ENCODE measurements around the gene ZFYVE1. TPM values are rescaled to one million over a fixed set of nuclear protein-coding genes. Genes with fewer than 3 reads are reported as not detected.

Gene ZFYVE1
- total RNA-seq, 1 donor from 2014 or later, result 38.1 TPM

DNA sequence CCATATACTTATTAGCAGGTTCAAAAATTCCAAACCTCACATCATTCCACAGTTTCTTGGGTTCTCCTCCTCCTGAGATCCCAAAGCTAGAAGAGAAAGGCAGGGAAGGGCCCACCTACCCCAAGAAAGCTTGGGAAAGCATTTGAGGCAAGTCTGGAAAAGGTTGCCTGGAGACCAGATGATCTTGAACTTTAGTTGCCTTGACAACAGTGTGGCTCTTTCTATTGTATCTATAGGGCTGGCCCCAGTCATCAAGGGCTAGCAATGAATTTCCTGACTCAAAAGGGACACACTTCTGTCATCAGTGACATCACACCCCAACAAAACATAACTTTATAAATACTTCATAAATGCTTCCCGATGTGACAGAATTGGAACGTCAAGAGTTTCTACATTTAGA is 40.0 kb downstream of the ZFYVE1 start:
- DNase-seq (ENCODE audit: extremely low spot score, unreplicated experiment), result no peak
- no peaks in the 10 kb centered on the region for H3K4me1 Mint-ChIP-seq (ENCODE audit: unreplicated experiment)
- no peak overlapping the region for H3K4me3 Mint-ChIP-seq (ENCODE audit: unreplicated experiment)
- peaks cover 41% of the 10 kb centered on the region for H3K36me3 Mint-ChIP-seq (ENCODE audit: unreplicated experiment)
- no peak overlapping the region for H3K27ac Mint-ChIP-seq (ENCODE audit: unreplicated experiment)
- TF ChIP-seq, protein P1, sequence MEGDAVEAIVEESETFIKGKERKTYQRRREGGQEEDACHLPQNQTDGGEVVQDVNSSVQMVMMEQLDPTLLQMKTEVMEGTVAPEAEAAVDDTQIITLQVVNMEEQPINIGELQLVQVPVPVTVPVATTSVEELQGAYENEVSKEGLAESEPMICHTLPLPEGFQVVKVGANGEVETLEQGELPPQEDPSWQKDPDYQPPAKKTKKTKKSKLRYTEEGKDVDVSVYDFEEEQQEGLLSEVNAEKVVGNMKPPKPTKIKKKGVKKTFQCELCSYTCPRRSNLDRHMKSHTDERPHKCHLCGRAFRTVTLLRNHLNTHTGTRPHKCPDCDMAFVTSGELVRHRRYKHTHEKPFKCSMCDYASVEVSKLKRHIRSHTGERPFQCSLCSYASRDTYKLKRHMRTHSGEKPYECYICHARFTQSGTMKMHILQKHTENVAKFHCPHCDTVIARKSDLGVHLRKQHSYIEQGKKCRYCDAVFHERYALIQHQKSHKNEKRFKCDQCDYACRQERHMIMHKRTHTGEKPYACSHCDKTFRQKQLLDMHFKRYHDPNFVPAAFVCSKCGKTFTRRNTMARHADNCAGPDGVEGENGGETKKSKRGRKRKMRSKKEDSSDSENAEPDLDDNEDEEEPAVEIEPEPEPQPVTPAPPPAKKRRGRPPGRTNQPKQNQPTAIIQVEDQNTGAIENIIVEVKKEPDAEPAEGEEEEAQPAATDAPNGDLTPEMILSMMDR (IDR thresholded peaks at IDR 0.05), result no peak
- no peaks in the 10 kb centered on the region for H3K9me3 Mint-ChIP-seq (ENCODE audit: unreplicated experiment)
- no peaks in the 10 kb centered on the region for H3K27me3 Mint-ChIP-seq (ENCODE audit: unreplicated experiment)

DNA sequence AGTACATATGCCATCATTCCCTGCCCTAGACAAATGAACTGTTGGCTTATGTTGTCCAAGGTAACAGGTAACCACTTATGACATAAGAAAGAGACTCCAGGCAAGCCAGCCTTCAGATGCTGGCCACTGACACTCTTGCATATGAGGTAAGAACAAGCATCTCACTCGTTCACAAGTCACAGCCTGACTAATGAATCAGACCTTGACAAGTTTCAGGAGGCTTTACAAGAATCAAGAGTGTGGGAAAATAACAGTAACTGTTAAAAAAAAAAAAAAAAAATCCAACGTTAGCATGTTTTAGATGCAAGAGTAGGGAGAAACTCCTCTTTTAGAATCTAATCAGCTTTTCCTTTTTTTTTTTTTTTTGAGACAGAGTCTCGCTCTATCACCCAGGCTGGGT is 40.7 kb downstream of the ZFYVE1 start:
- Mint-ChIP-seq H3K9me3 (ENCODE audit: unreplicated experiment) (no peaks in the 10 kb centered on the region), H3K27me3 (ENCODE audit: unreplicated experiment) (no peaks in the 10 kb centered on the region), H3K4me3 (ENCODE audit: unreplicated experiment) (no peak overlapping the region), H3K27ac (ENCODE audit: unreplicated experiment) (no peak overlapping the region), H3K4me1 (ENCODE audit: unreplicated experiment) (no peaks in the 10 kb centered on the region), H3K36me3 (ENCODE audit: unreplicated experiment) (peaks cover 42% of the 10 kb centered on the region)
- no peak for DNase-seq (ENCODE audit: extremely low spot score, unreplicated experiment)
- TF ChIP-seq, protein P1 (IDR thresholded peaks at IDR 0.05), result no peak

GRCh38 chr14:72982146-72982708 is 44.7 kb downstream of the ZFYVE1 start:
- Mint-ChIP-seq H3K9me3 (ENCODE audit: unreplicated experiment) (no peaks in the 10 kb centered on the region), H3K4me1 (ENCODE audit: unreplicated experiment) (no peaks in the 10 kb centered on the region), H3K27me3 (ENCODE audit: unreplicated experiment) (no peaks in the 10 kb centered on the region), H3K4me3 (ENCODE audit: unreplicated experiment) (no peak overlapping the region), H3K27ac (ENCODE audit: unreplicated experiment) (no peak overlapping the region), H3K36me3 (ENCODE audit: unreplicated experiment) (peaks cover 50% of the 10 kb centered on the region)
- no peak for DNase-seq (ENCODE audit: extremely low spot score, unreplicated experiment)
- TF ChIP-seq, protein P1 (IDR thresholded peaks at IDR 0.05), result no peak

- Mint-ChIP-seq H3K27me3 (ENCODE audit: unreplicated experiment) (no peaks in the 10 kb centered on the region), H3K4me1 (ENCODE audit: unreplicated experiment) (no peaks in the 10 kb centered on the region), H3K27ac (ENCODE audit: unreplicated experiment) (no peak overlapping the region), H3K9me3 (ENCODE audit: unreplicated experiment) (no peaks in the 10 kb centered on the region), H3K4me3 (ENCODE audit: unreplicated experiment) (no peak overlapping the region), H3K36me3 (ENCODE audit: unreplicated experiment) (peaks cover 54% of the 10 kb centered on the region)
- TF ChIP-seq, protein P1 (IDR thresholded peaks at IDR 0.05), result no peak
- no peak for DNase-seq (ENCODE audit: extremely low spot score, unreplicated experiment)
Observed at GRCh38 chr14:72980863-72981262, 46.0 kb downstream of the ZFYVE1 start.

- no peak for DNase-seq (ENCODE audit: extremely low spot score, unreplicated experiment)
- no peaks in the 10 kb centered on the region for H3K4me1 Mint-ChIP-seq (ENCODE audit: unreplicated experiment)
- no peak overlapping the region for H3K27ac Mint-ChIP-seq (ENCODE audit: unreplicated experiment)
- H3K27me3 Mint-ChIP-seq (ENCODE audit: unreplicated experiment), result no peaks in the 10 kb centered on the region
- TF ChIP-seq, protein P1 (IDR thresholded peaks at IDR 0.05), result no peak
- H3K9me3 Mint-ChIP-seq (ENCODE audit: unreplicated experiment), result no peaks in the 10 kb centered on the region
- no peak overlapping the region for H3K4me3 Mint-ChIP-seq (ENCODE audit: unreplicated experiment)
- H3K36me3 Mint-ChIP-seq (ENCODE audit: unreplicated experiment), result peaks cover 58% of the 10 kb centered on the region
Observed at GRCh38 chr14:72978856-72979255, 48.0 kb downstream of the ZFYVE1 start.

Data from osteocyte (in vitro differentiated cells).